ENCODE measurements around the gene CLEC16A. TPM values are rescaled to one million over a fixed set of nuclear protein-coding genes. Genes with fewer than 3 reads are reported as not detected.

Gene CLEC16A
- total RNA-seq, 1 donor from 2014 or later = 33.4 TPM

- H3K27ac Mint-ChIP-seq = no peak overlapping the region
- no peaks in the 10 kb centered on the region for H3K9me3 Mint-ChIP-seq
- H3K4me3 Mint-ChIP-seq = no peak overlapping the region
- no peaks in the 10 kb centered on the region for H3K27me3 Mint-ChIP-seq
- peaks cover 22% of the 10 kb centered on the region for H3K36me3 Mint-ChIP-seq
- peaks cover 11% of the 10 kb centered on the region for H3K4me1 Mint-ChIP-seq (ENCODE audit: unreplicated experiment)
- TF ChIP-seq CTCF (conservative IDR thresholded peaks at IDR 0.05) = no peak
- DNase-seq (ENCODE audit: extremely low spot score, unreplicated experiment) = no peak
Observed at GRCh38 chr16:11174141-11174540, 229.8 kb downstream of the CLEC16A start.

GRCh38 chr16:11175106-11175786 lies 230.9 kb downstream of the CLEC16A start:
- TF ChIP-seq CTCF (conservative IDR thresholded peaks at IDR 0.05) = no peak
- DNase-seq (ENCODE audit: extremely low spot score, unreplicated experiment) = no peak
- H3K27ac Mint-ChIP-seq = no peak overlapping the region
- peaks cover 12% of the 10 kb centered on the region for H3K4me1 Mint-ChIP-seq (ENCODE audit: unreplicated experiment)
- H3K27me3 Mint-ChIP-seq = no peaks in the 10 kb centered on the region
- no peak overlapping the region for H3K4me3 Mint-ChIP-seq
- H3K9me3 Mint-ChIP-seq = no peaks in the 10 kb centered on the region
- H3K36me3 Mint-ChIP-seq = peaks cover 24% of the 10 kb centered on the region

GRCh38 chr16:11175787-11176341 lies 231.5 kb downstream of the CLEC16A start:
- peaks cover 24% of the 10 kb centered on the region for H3K36me3 Mint-ChIP-seq
- H3K4me3 Mint-ChIP-seq = no peak overlapping the region
- peaks cover 16% of the 10 kb centered on the region for H3K4me1 Mint-ChIP-seq (ENCODE audit: unreplicated experiment)
- TF ChIP-seq CTCF (conservative IDR thresholded peaks at IDR 0.05) = no peak
- DNase-seq (ENCODE audit: extremely low spot score, unreplicated experiment) = no peak
- H3K27me3 Mint-ChIP-seq = no peaks in the 10 kb centered on the region
- H3K9me3 Mint-ChIP-seq = no peaks in the 10 kb centered on the region
- H3K27ac Mint-ChIP-seq = no peak overlapping the region

- H3K9me3 Mint-ChIP-seq = no peaks in the 10 kb centered on the region
- H3K27ac Mint-ChIP-seq = no peak overlapping the region
- H3K4me1 Mint-ChIP-seq (ENCODE audit: unreplicated experiment) = peaks cover 16% of the 10 kb centered on the region
- H3K36me3 Mint-ChIP-seq = peaks cover 18% of the 10 kb centered on the region
- TF ChIP-seq CTCF (conservative IDR thresholded peaks at IDR 0.05) = no peak
- no peak overlapping the region for H3K4me3 Mint-ChIP-seq
- no peaks in the 10 kb centered on the region for H3K27me3 Mint-ChIP-seq
- DNase-seq (ENCODE audit: extremely low spot score, unreplicated experiment) = no peak
Observed at GRCh38 chr16:11177578-11178160, 233.3 kb downstream of the CLEC16A start.

- Mint-ChIP-seq H3K4me3 (no peak overlapping the region), H3K9me3 (no peaks in the 10 kb centered on the region), H3K4me1 (ENCODE audit: unreplicated experiment) (peaks cover 16% of the 10 kb centered on the region), H3K27me3 (no peaks in the 10 kb centered on the region), H3K36me3 (peaks cover 18% of the 10 kb centered on the region), H3K27ac (no peak overlapping the region)
- no peak for DNase-seq (ENCODE audit: extremely low spot score, unreplicated experiment)
- no peak for TF ChIP-seq CTCF (conservative IDR thresholded peaks at IDR 0.05)
Observed at GRCh38 chr16:11178424-11178823, 234.1 kb downstream of the CLEC16A start.

Measured in type B pancreatic cell (in vitro differentiated cells).